CD4-positive, CD25-positive, alpha-beta regulatory T cell (primary cell): ENCODE measurements around the gene SEMA4A. TPM values are rescaled to one million over a fixed set of nuclear protein-coding genes. Genes with fewer than 3 reads are reported as not detected.
"Not testable (repeated sequence)": the region's sequence is repeated elsewhere in the genome, so short reads cannot be mapped to it uniquely, and the experiment has no call there.

ENCODE experiments used
- ATAC-seq, 2 donors: fragments of 150-1000 bp; cut with Tn5 transposase; one replicate each; pipeline ENCODE4 v1.10.0; 2021; ENCODE audit warnings: low read depth in 2 of 2, moderate number of reproducible peaks in 2 of 2, moderate library complexity in 1 of 2
- DNase-seq, 3 donors: peaks; one replicate each; pipeline versions ENCODE4 v3.0.0 to v3.0.0-alpha.2; 2012 to 2022; ENCODE audit warnings: mixed read lengths in 1 of 3
- H3K27ac ChIP-seq: one replicate; pipeline ENCODE4 v1.7.0; 2013; ENCODE audit warnings: mild to moderate bottlenecking, low read length; ENCODE audit not compliant: insufficient read depth, poor library complexity, severe bottlenecking
- H3K27me3 ChIP-seq: one replicate; pipeline ENCODE4 v1.7.0; 2013; ENCODE audit warnings: low read length; ENCODE audit not compliant: control insufficient read depth, insufficient read depth
- H3K36me3 ChIP-seq: one replicate; pipeline ENCODE4 v1.7.0; 2013; ENCODE audit warnings: mild to moderate bottlenecking, low read length, moderate library complexity; ENCODE audit not compliant: control insufficient read depth, insufficient read depth
- H3K4me1 ChIP-seq: 2 replicates; pipeline ENCODE4 v1.7.0; 2013; ENCODE audit warnings: mild to moderate bottlenecking, low read length; ENCODE audit not compliant: insufficient read depth, control insufficient read depth, poor library complexity, severe bottlenecking
- H3K4me3 ChIP-seq: one replicate; pipeline ENCODE4 v1.7.0; 2013; ENCODE audit warnings: low read depth, mild to moderate bottlenecking, low read length, moderate library complexity
- H3K9me3 ChIP-seq, 2 experiments: 1 replicate in 1 of 2; 2 replicates in 1 of 2; pipeline ENCODE4 v1.7.0; 2013; ENCODE audit warnings: low read length in 2 of 2, mild to moderate bottlenecking in 1 of 2, moderate library complexity in 1 of 2; ENCODE audit not compliant: control insufficient read depth in 2 of 2
- H3K27ac Mint-ChIP-seq, 3 donors: one replicate each; pipeline ENCODE4 v1.8.0; 2020 to 2022; ENCODE audit warnings: mild to moderate bottlenecking in 3 of 3, mixed read lengths in 3 of 3, moderate library complexity in 2 of 3
- H3K27me3 Mint-ChIP-seq: one replicate; pipeline ENCODE4 v1.8.0; 2022; ENCODE audit warnings: mild to moderate bottlenecking, mixed read lengths
- H3K36me3 Mint-ChIP-seq: one replicate; pipeline ENCODE4 v1.8.0; 2020; ENCODE audit warnings: mixed read lengths
- H3K4me1 Mint-ChIP-seq, 4 donors: one replicate each; pipeline ENCODE4 v1.8.0; 2020 to 2022; ENCODE audit warnings: mixed read lengths in 4 of 4, mild to moderate bottlenecking in 1 of 4
- H3K4me3 Mint-ChIP-seq, 4 donors: one replicate each; pipeline ENCODE4 v1.8.0; 2020 to 2022; ENCODE audit warnings: mild to moderate bottlenecking in 4 of 4, mixed read lengths in 4 of 4, moderate library complexity in 3 of 4
- H3K9me3 Mint-ChIP-seq, 7 donors: one replicate each; pipeline ENCODE4 v1.8.0; 2020 to 2022; ENCODE audit warnings: mixed read lengths in 7 of 7, mild to moderate bottlenecking in 3 of 7, moderate library complexity in 2 of 7
- polyA plus RNA-seq, 4 donors: library from polyadenylated mRNA; unstranded; fragments of 300-500 nt; fragmentation: Illumina TruSeq; gene quantifications; one replicate each; pipeline ENCODE4 v1.2.3, GENCODE V29; 2021
- total RNA-seq: library from RNA; stranded (reverse); gene quantifications from one replicate; pipeline ENCODE4 v1.2.3, GENCODE V29; 2022

The SEMA4A gene
- total and polyA plus RNA-seq, 5 donors from 2014 or later, result 0.89 to 41.2 (median 2.0) TPM

DNA sequence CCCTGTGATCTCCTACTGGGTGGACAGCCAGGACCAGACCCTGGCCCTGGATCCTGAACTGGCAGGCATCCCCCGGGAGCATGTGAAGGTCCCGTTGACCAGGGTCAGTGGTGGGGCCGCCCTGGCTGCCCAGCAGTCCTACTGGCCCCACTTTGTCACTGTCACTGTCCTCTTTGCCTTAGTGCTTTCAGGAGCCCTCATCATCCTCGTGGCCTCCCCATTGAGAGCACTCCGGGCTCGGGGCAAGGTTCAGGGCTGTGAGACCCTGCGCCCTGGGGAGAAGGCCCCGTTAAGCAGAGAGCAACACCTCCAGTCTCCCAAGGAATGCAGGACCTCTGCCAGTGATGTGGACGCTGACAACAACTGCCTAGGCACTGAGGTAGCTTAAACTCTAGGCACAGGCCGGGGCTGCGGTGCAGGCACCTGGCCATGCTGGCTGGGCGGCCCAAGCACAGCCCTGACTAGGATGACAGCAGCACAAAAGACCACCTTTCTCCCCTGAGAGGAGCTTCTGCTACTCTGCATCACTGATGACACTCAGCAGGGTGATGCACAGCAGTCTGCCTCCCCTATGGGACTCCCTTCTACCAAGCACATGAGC lies 23.3 kb downstream of the SEMA4A start:
- no peaks in the 10 kb centered on the region for H3K9me3 ChIP-seq
- no peak for ATAC-seq
- H3K4me3 ChIP-seq, result no peak overlapping the region
- Mint-ChIP-seq H3K27me3 (no peaks in the 10 kb centered on the region), H3K4me1 (peaks cover 0 to 14% (median 7%) of the 10 kb centered on the region in 4 donors), H3K36me3 (no peaks in the 10 kb centered on the region), H3K27ac (peak overlapping the region in 1 of 3 donors; percentile 67), H3K9me3 (peaks cover 0 to 1% (median 0%) of the 10 kb centered on the region in 7 donors), H3K4me3 (no peak overlapping the region)
- H3K36me3 ChIP-seq, result no peaks in the 10 kb centered on the region
- H3K27ac ChIP-seq, result no peak overlapping the region
- no peaks in the 10 kb centered on the region for H3K4me1 ChIP-seq
- DNase-seq, result no peak
- H3K27me3 ChIP-seq, result no peaks in the 10 kb centered on the region

DNA sequence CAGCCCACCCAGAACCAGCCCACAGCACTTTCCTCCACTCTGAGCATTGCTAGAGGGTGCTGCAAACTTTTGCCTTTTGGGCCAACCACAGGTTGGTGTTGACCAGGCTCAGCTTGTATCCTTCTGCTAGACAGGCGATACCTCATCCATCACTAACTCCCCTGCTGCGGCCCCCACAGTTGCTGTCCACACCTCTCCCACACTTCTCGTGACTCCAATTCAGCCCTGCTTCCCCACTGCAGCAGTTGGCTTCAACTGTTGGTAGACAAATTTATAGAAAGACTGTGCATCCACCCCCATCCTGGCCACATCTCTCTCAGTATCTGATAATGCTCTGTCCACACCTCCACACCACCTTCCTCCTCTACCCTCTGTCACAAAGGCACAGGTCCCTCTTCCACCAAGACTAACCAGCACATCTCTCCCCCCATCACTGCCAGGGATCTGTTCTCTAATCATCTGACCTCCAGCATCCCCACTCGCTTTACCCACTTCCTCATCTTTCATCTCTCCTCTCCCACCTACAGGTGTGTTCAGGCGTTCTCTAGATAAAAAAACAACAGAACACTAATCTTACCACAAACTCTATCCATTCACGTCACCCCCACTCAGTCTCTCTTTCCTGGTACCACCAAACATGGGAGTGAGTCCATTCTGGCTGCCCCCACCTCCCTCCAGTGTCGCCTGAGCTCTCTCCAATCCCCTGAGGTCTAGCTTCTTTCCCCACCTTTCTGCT lies 24.7 kb downstream of the SEMA4A start:
- Mint-ChIP-seq H3K4me1 (peaks cover 0 to 14% (median 7%) of the 10 kb centered on the region in 4 donors), H3K9me3 (peaks cover 0 to 1% (median 0%) of the 10 kb centered on the region in 7 donors), H3K27me3 (no peaks in the 10 kb centered on the region), H3K36me3 (no peaks in the 10 kb centered on the region), H3K4me3 (peak overlapping the region in 1 of 4 donors; percentile 38), H3K27ac (peak overlapping the region; percentile 12 to 84 (median 57))
- Histone ChIP-seq H3K27me3 (no peaks in the 10 kb centered on the region), H3K9me3 (no peaks in the 10 kb centered on the region), H3K36me3 (no peaks in the 10 kb centered on the region), H3K27ac (no peak overlapping the region), H3K4me3 (no peak overlapping the region), H3K4me1 (no peaks in the 10 kb centered on the region)
- ATAC-seq (peak; percentile 68 to 73), DNase-seq (peak in 1 of 3 donors; percentile 60)

DNA sequence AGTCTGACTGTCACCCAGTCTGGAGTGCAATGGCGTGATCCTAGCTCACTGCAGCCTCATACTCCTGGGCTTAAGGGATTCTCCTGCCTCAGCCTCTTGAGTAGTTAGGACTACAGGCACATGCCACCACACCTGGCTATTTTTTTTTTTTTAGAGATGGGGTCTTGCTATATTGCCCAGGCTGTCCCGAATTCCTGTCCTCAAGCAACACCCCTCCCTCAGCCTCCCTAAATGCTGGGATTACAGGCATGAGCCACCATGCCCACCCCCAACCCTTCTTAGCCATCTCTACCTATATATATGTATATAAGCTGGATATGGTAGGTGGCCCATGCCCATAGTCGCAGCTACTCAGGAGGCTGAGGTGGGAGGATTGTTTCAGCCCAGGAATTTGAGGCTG lies 27.1 kb downstream of the SEMA4A start:
- Histone ChIP-seq H3K4me1 (no peaks in the 10 kb centered on the region), H3K27ac (no peak overlapping the region), H3K27me3 (no peaks in the 10 kb centered on the region), H3K36me3 (no peaks in the 10 kb centered on the region), H3K9me3 (no peaks in the 10 kb centered on the region), H3K4me3 (no peak overlapping the region)
- Mint-ChIP-seq H3K27me3 (no peaks in the 10 kb centered on the region), H3K36me3 (no peaks in the 10 kb centered on the region), H3K4me1 (peaks cover 0 to 14% (median 7%) of the 10 kb centered on the region in 4 donors), H3K27ac (no peak overlapping the region), H3K9me3 (no peaks in the 10 kb centered on the region), H3K4me3 (peak overlapping the region in 1 of 4 donors; percentile 22)
- no peak for DNase-seq
- ATAC-seq, result no peak

DNA sequence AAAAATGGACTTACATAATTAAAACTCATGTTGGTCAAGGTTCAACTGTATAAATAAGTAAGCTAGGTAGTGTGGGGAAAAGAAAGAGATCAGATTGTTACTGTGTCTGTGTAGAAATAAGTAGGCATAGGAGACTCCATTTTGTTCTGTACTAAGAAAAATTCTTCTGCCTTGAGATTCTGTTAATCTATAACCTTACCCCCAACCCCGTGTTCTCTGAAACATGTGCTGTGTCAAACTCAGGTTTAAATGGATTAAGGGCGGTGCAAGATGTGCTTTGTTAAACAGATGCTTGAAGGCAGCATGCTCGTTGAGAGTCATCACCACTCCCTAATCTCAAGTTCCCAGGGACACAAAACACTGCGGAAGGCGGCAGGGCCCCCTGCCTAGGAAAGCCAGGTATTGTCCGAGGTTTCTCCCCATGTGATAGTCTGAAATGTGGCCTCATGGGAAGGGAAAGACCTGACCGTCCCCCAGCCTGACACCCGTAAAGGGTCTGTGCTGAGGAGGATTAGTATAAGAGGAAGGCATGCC lies 28.1 kb downstream of the SEMA4A start:
- H3K4me1 Mint-ChIP-seq, result peaks cover 0 to 14% (median 7%) of the 10 kb centered on the region in 4 donors
- H3K9me3 Mint-ChIP-seq, H3K4me3 ChIP-seq, ATAC-seq, H3K27me3 ChIP-seq, H3K4me1 ChIP-seq, H3K27ac ChIP-seq, H3K4me3 Mint-ChIP-seq, H3K36me3 ChIP-seq, H3K9me3 ChIP-seq, DNase-seq, H3K27me3 Mint-ChIP-seq, H3K36me3 Mint-ChIP-seq: not testable (repeated sequence)
- H3K27ac Mint-ChIP-seq, result peak overlapping the region in 1 of 3 donors; percentile 26

GRCh38 chr1:156182010-156182779 lies 28.8 kb downstream of the SEMA4A start:
- H3K4me1 Mint-ChIP-seq, result peaks cover 0 to 13% (median 7%) of the 10 kb centered on the region in 4 donors
- ATAC-seq, H3K4me3 ChIP-seq, H3K36me3 Mint-ChIP-seq, H3K4me1 ChIP-seq, H3K27me3 Mint-ChIP-seq, H3K27me3 ChIP-seq, H3K27ac ChIP-seq, H3K4me3 Mint-ChIP-seq, DNase-seq, H3K9me3 ChIP-seq, H3K36me3 ChIP-seq, H3K27ac Mint-ChIP-seq, H3K9me3 Mint-ChIP-seq: not testable (repeated sequence)

- not testable (repeated sequence) for H3K36me3 Mint-ChIP-seq, H3K4me1 Mint-ChIP-seq
Observed at GRCh38 chr1:156186347-156187177, 33.2 kb downstream of the SEMA4A start.

GRCh38 chr1:156190265-156190664 lies 36.9 kb downstream of the SEMA4A start:
- peak overlapping the region in 1 of 4 donors; percentile 78 for H3K4me3 Mint-ChIP-seq
- not testable (repeated sequence) for H3K27me3 ChIP-seq, H3K4me3 ChIP-seq, DNase-seq, H3K9me3 ChIP-seq, ATAC-seq, H3K36me3 ChIP-seq, H3K9me3 Mint-ChIP-seq, H3K27ac ChIP-seq, H3K36me3 Mint-ChIP-seq
- peak overlapping the region in 1 of 3 donors; percentile 8 for H3K27ac Mint-ChIP-seq
- H3K4me1 ChIP-seq, result peaks cover 11% of the 10 kb centered on the region
- H3K27me3 Mint-ChIP-seq, result peaks cover 12% of the 10 kb centered on the region
- H3K4me1 Mint-ChIP-seq, result peaks cover 7 to 25% (median 12%) of the 10 kb centered on the region in 4 donors

More at GRCh38 chr1:156186347-156187177, 33.2 kb downstream of the SEMA4A start:
- not testable (repeated sequence) for H3K36me3 ChIP-seq, DNase-seq, ATAC-seq, H3K27me3 ChIP-seq, H3K4me1 ChIP-seq, H3K27ac Mint-ChIP-seq, H3K9me3 Mint-ChIP-seq, H3K9me3 ChIP-seq, H3K4me3 ChIP-seq, H3K27ac ChIP-seq
- Mint-ChIP-seq H3K4me3 (peak overlapping the region in 1 of 4 donors; percentile 20), H3K27me3 (peaks cover 12% of the 10 kb centered on the region)
